Mucosa of descending colon (tissue), 3 donors: ENCODE measurements around the gene ACVRL1. TPM values are rescaled to one million over a fixed set of nuclear protein-coding genes. Genes with fewer than 3 reads are reported as not detected.
A peak's percentile ranks its signal among the peaks of the same experiment; 100 is the strongest.

Source experiments
- ATAC-seq: fragments of 200-7000 bp; cut with Tn5 transposase; one replicate; pipeline ENCODE4 v1.9.1; 2020; ENCODE audit warnings: mild to moderate bottlenecking, moderate library complexity
- DNase-seq, 3 donors: peaks; one replicate each; pipeline ENCODE4 v3.0.0-alpha.2; 2020
- H3K36me3 ChIP-seq: fragments of 200-600 bp; one replicate; pipeline ENCODE4 v1.8.0; 2021; ENCODE audit warnings: low read depth, mild to moderate bottlenecking
- H3K4me1 ChIP-seq: fragments of 200-600 bp; one replicate; pipeline ENCODE4 v1.8.0; 2021; ENCODE audit warnings: low read depth, mild to moderate bottlenecking
- H3K4me3 ChIP-seq: fragments of 200-600 bp; one replicate; pipeline ENCODE4 v1.8.0; 2021; ENCODE audit warnings: mild to moderate bottlenecking
- H3K9me3 ChIP-seq: fragments of 200-600 bp; one replicate; pipeline ENCODE4 v1.8.0; 2021; ENCODE audit warnings: mild to moderate bottlenecking
- CTCF ChIP-seq: fragments of 200-600 bp; IDR thresholded peaks from one replicate; pipeline ENCODE4 v1.8.0; 2022; ENCODE audit warnings: antibody characterized with exemption, mild to moderate bottlenecking
- intact Hi-C, 2 donors: fragments of 100-400 bp; cut with DNase I in 1 of 2; cut with micrococcal nuclease in 1 of 2; formaldehyde crosslinking; loops; one replicate each; pipeline versions ENCODE4 v1.11.0 to v1.11.1; 2022; cut with DNase I, micrococcal nuclease
- total RNA-seq, 3 donors: library from RNA; stranded (reverse); fragmentation: NEBNext Ultra II Directional in 2 of 3; extraction: Animal tissue kit (Norgen Biotek cat#: 25700) in 2 of 3; gene quantifications; one replicate each; pipeline versions ENCODE4 v1.2.1 to v1.2.4, GENCODE V29; 2021 to 2023
- donor health status: DM: no; HTN: no; CAD: no; lungs with moderate emphysema.
- donor health status: DM: no; HTN: no; CAD: no.
- donor health status: DM: no; HTN: yes; CAD: no.

The ACVRL1 gene
- total RNA-seq, 3 donors from 2014 or later: 132 to 261 (median 247) TPM

GRCh38 chr12:51921017-51921725, 13.9 kb downstream of the ACVRL1 start:
- no peak overlapping the region for H3K4me3 ChIP-seq
- no peaks in the 10 kb centered on the region for H3K36me3 ChIP-seq
- TF ChIP-seq CTCF: no peak
- intact Hi-C loops: no loop called here
- H3K4me1 ChIP-seq: peaks cover 15% of the 10 kb centered on the region
- ATAC-seq: no peak
- no peaks in the 10 kb centered on the region for H3K9me3 ChIP-seq
- DNase-seq: no peak

DNA sequence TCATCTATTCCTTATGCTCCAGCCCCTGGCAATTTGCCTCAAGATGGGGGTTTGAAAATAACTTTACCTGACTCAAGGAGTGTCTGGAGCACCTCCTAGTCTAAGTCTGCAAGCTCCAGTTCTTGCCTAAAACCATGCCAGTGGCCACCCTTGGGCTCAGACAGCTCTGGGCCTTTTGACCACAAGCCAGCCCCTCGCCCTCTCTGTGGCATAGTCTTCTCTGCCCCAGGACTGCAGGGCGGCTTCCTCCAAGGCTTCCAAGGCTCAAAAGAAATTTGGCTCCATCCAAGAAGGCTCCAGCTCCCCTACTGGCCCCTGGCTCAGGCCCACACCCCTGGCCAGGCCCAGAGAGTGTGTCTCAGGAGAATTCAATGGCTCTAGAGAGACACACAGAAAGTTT, 14.8 kb downstream of the ACVRL1 start:
- Histone ChIP-seq H3K4me1 (peaks cover 15% of the 10 kb centered on the region), H3K36me3 (no peaks in the 10 kb centered on the region), H3K9me3 (no peaks in the 10 kb centered on the region), H3K4me3 (no peak overlapping the region)
- DNase-seq: peak in 1 of 3 donors; percentile 33
- no peak for ATAC-seq
- intact Hi-C loops: no loop called here
- no peak for TF ChIP-seq CTCF

- Histone ChIP-seq H3K4me3 (no peak overlapping the region), H3K36me3 (no peaks in the 10 kb centered on the region), H3K4me1 (peaks cover 15% of the 10 kb centered on the region), H3K9me3 (no peaks in the 10 kb centered on the region)
- no peak for TF ChIP-seq CTCF
- intact Hi-C loops: no loop called here
- DNase-seq (peak in 2 of 3 donors; percentile 50 to 70), ATAC-seq (peak; percentile 80)
Observed at GRCh38 chr12:51922762-51923505, 15.6 kb downstream of the ACVRL1 start.

DNA sequence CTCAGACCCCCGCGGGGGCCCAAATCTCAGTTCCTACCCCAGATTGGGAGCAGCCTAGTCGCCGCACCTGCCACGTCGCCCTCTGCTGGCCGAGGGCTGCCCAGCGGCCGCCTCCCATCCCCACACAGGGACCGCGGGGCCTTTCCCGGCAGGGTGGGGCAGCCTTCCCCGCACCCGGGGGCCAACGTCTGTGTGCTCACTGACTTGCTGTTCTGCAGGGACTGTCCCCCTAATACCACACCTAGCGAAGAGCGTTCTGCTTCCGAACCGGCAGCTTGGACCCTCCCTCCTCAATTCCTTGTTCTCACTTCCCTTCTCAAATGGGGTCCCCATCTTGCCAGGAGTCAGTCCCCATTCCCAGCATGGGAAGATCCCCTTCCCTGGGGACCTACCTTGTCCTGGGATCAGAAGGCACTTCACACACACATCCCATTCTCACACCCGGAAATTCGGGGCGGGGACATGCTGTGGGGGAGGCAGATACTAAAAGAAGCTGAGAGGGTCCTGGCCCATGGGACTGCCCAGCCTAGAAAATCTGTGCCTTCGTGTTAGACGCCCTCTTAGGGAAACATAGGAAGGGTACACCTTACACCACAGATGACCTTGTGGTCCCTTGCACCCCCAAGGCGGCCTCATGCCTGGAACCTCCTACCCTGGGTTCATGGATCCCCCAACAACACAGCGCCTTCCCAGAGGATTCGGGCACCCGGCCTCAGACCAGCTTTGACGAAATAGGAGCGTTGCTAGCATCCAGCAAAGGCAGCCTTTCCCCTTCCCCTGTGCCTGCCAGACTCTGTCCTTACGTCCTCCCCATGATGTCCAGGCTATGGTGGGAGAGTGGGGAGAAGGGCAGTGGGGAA, 16.4 kb downstream of the ACVRL1 start:
- Histone ChIP-seq H3K4me3 (no peak overlapping the region), H3K36me3 (no peaks in the 10 kb centered on the region), H3K9me3 (no peaks in the 10 kb centered on the region), H3K4me1 (peaks cover 15% of the 10 kb centered on the region)
- ATAC-seq: peak; percentile 80
- peak; percentile 81 for TF ChIP-seq CTCF
- intact Hi-C loops: no loop called here
- peak; percentile 77 to 86 (median 82) for DNase-seq

DNA sequence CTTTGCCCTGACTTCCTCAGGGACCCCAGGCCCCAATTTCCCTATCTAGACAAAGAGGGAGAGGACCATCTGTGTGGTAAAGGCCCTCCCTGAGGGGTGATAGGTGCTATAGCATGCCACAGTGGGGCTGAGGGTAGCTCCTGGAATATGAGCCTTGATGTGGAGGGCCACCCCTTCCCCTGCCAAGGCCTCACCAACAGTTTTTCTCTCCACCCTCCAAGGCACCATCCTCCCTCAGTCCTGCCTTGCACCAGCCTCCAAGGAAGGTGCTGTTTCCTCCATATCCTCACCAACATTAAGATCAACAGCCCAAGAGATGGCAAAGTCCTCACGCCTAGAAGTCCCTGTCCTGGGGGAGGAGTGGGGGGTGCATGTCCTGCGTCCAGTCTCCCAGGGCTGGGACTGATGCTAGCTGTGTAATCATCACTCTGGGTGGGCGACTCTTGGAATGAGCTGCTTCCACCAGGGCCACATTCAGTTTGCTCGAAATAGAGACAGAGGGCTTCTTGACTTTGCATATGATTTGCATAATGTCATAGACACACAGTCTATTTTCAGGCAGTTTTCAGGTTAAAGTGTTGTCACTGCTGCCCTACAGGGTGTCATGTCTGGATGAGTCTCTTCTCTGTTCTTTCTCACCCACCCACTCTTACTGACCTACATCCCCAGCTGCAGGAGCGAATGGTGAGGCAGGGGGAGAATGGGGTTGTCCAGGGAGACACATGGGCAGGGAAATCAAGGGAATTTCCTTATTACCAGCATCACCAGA, 17.4 kb downstream of the ACVRL1 start:
- TF ChIP-seq CTCF: no peak
- H3K36me3 ChIP-seq: no peaks in the 10 kb centered on the region
- no peaks in the 10 kb centered on the region for H3K9me3 ChIP-seq
- intact Hi-C loops: loop anchor here in 1 of 2 donors (5.0 kb wide), 1 partner anchor 58 kb away; no protein-coding TSS in a partner anchor
- ATAC-seq (no peak), DNase-seq (no peak)
- H3K4me1 ChIP-seq: peaks cover 15% of the 10 kb centered on the region
- no peak overlapping the region for H3K4me3 ChIP-seq
